ENCODE results near the gene GALNT2.
A peak's percentile ranks its signal among the peaks of the same experiment; 100 is the strongest.

Gene GALNT2

DNA sequence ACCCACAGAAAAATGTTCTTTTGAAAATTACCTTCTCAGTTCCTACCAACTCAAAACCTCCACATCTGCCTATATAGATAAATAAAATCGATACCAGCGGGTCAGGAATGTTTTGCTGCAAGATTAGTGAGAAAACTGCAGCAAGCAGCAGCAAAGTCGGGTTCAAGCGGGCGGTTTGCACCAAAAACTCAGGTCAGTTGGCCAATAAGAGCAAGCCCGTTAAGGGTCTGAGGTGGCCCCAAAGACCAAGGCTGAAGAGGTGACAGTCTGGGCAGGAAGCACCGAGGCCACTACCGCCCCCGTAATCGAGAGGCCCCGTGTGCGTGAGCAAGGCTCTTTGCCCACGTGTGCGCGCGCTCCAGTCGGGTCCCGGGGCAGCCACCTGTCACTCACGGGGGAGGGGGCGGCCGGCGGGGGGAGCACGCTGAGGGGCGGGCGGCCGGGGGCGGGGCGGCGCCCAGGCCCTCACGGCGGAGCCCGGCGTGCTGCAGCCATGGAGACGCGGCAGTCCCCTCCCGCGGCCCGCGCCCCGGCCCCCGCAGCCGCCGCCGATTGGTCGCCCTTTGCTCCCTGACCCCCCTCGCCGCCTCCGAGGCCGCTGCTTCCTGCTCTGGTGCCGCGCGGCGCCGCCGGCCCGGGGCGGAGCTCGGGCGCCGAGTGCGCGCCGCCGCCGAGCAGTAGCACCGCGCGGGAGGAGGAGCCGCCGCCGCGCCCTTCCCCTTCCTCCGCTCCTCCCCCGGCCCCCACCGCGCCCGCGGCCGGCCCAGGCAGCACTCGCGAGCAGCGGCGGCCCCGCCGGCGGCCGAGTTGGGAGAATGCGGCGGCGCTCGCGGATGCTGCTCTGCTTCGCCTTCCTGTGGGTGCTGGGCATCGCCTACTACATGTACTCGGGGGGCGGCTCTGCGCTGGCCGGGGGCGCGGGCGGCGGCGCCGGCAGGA is at the start of gene GALNT2:
Gene GALNT2, plus strand, starts transcription at position 773 of the 939 bp plus-strand sequence. Its CDS starts 43 bp downstream, at position 816.
- no peak for TF ChIP-seq CSDC2 (CRISPR knock-in tag; IDR thresholded peaks at IDR 0.05)
- TF ChIP-seq, protein P1, sequence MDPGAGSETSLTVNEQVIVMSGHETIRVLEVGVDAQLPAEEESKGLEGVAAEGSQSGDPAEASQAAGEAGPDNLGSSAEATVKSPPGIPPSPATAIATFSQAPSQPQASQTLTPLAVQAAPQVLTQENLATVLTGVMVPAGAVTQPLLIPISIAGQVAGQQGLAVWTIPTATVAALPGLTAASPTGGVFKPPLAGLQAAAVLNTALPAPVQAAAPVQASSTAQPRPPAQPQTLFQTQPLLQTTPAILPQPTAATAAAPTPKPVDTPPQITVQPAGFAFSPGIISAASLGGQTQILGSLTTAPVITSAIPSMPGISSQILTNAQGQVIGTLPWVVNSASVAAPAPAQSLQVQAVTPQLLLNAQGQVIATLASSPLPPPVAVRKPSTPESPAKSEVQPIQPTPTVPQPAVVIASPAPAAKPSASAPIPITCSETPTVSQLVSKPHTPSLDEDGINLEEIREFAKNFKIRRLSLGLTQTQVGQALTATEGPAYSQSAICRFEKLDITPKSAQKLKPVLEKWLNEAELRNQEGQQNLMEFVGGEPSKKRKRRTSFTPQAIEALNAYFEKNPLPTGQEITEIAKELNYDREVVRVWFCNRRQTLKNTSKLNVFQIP (CRISPR knock-in tag; IDR thresholded peaks at IDR 0.05; ENCODE audit: borderline replicate concordance, low read depth), result no peak
- no peak for TF ChIP-seq PPARA (CRISPR knock-in tag; IDR thresholded peaks at IDR 0.05; ENCODE audit: borderline replicate concordance)
- TF ChIP-seq, protein P2, sequence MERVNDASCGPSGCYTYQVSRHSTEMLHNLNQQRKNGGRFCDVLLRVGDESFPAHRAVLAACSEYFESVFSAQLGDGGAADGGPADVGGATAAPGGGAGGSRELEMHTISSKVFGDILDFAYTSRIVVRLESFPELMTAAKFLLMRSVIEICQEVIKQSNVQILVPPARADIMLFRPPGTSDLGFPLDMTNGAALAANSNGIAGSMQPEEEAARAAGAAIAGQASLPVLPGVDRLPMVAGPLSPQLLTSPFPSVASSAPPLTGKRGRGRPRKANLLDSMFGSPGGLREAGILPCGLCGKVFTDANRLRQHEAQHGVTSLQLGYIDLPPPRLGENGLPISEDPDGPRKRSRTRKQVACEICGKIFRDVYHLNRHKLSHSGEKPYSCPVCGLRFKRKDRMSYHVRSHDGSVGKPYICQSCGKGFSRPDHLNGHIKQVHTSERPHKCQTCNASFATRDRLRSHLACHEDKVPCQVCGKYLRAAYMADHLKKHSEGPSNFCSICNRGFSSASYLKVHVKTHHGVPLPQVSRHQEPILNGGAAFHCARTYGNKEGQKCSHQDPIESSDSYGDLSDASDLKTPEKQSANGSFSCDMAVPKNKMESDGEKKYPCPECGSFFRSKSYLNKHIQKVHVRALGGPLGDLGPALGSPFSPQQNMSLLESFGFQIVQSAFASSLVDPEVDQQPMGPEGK (CRISPR knock-in tag; IDR thresholded peaks at IDR 0.05; ENCODE audit: borderline replicate concordance), result no peak
- TF ChIP-seq ZNF565 (CRISPR knock-in tag; conservative IDR thresholded peaks at IDR 0.05; ENCODE audit: low read depth), result no peak
- no peak for TF ChIP-seq GLIS3 (CRISPR knock-in tag; IDR thresholded peaks at IDR 0.05)
- TF ChIP-seq ZNF70 (CRISPR knock-in tag; IDR thresholded peaks at IDR 0.05), result no peak
- no peak for TF ChIP-seq ZFP3 (CRISPR knock-in tag; IDR thresholded peaks at IDR 0.05)
- TF ChIP-seq ZC3H10 (CRISPR knock-in tag; IDR thresholded peaks at IDR 0.05), result no peak
- TF ChIP-seq, protein P3, sequence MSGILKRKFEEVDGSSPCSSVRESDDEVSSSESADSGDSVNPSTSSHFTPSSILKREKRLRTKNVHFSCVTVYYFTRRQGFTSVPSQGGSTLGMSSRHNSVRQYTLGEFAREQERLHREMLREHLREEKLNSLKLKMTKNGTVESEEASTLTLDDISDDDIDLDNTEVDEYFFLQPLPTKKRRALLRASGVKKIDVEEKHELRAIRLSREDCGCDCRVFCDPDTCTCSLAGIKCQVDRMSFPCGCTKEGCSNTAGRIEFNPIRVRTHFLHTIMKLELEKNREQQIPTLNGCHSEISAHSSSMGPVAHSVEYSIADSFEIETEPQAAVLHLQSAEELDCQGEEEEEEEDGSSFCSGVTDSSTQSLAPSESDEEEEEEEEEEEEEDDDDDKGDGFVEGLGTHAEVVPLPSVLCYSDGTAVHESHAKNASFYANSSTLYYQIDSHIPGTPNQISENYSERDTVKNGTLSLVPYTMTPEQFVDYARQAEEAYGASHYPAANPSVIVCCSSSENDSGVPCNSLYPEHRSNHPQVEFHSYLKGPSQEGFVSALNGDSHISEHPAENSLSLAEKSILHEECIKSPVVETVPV (CRISPR knock-in tag; IDR thresholded peaks at IDR 0.05), result no peak
- no peak for TF ChIP-seq TOX (CRISPR knock-in tag; IDR thresholded peaks at IDR 0.05; ENCODE audit: borderline replicate concordance)
- TF ChIP-seq, protein P4, sequence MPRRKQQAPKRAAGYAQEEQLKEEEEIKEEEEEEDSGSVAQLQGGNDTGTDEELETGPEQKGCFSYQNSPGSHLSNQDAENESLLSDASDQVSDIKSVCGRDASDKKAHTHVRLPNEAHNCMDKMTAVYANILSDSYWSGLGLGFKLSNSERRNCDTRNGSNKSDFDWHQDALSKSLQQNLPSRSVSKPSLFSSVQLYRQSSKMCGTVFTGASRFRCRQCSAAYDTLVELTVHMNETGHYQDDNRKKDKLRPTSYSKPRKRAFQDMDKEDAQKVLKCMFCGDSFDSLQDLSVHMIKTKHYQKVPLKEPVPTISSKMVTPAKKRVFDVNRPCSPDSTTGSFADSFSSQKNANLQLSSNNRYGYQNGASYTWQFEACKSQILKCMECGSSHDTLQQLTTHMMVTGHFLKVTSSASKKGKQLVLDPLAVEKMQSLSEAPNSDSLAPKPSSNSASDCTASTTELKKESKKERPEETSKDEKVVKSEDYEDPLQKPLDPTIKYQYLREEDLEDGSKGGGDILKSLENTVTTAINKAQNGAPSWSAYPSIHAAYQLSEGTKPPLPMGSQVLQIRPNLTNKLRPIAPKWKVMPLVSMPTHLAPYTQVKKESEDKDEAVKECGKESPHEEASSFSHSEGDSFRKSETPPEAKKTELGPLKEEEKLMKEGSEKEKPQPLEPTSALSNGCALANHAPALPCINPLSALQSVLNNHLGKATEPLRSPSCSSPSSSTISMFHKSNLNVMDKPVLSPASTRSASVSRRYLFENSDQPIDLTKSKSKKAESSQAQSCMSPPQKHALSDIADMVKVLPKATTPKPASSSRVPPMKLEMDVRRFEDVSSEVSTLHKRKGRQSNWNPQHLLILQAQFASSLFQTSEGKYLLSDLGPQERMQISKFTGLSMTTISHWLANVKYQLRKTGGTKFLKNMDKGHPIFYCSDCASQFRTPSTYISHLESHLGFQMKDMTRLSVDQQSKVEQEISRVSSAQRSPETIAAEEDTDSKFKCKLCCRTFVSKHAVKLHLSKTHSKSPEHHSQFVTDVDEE (CRISPR knock-in tag; IDR thresholded peaks at IDR 0.05), result no peak
- no peak for TF ChIP-seq RARB (CRISPR knock-in tag; IDR thresholded peaks at IDR 0.05)
- TF ChIP-seq ESRRG (CRISPR knock-in tag; IDR thresholded peaks at IDR 0.05), result no peak
- TF ChIP-seq ZNF8 (CRISPR knock-in tag; IDR thresholded peaks at IDR 0.05), result no peak
- peak; percentile 87 for ATAC-seq

DNA sequence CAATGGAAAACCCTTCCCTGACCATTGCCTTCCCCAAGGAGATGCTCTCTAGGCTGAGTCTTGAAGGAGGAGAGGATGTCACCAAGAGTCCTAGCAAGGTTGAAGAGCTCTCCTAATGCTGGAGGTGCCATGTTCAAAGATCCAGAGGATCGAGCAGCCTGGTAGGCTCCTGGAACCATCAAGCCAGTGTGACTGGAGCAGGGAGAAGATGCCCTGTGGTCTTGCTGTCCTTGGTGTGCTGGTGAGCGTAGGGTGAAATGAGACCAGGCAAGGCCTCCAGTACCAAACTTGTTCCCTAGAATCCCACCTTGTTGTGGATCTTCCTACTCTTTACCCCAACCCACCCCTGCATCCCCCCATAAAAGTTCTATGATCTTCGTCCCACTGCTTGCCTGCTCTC is 46.6 kb upstream of the GALNT2 start:
- no peak for ATAC-seq
- no peak for TF ChIP-seq ZNF70 (CRISPR knock-in tag; IDR thresholded peaks at IDR 0.05)
- TF ChIP-seq, protein P3 (CRISPR knock-in tag; IDR thresholded peaks at IDR 0.05), result no peak

DNA sequence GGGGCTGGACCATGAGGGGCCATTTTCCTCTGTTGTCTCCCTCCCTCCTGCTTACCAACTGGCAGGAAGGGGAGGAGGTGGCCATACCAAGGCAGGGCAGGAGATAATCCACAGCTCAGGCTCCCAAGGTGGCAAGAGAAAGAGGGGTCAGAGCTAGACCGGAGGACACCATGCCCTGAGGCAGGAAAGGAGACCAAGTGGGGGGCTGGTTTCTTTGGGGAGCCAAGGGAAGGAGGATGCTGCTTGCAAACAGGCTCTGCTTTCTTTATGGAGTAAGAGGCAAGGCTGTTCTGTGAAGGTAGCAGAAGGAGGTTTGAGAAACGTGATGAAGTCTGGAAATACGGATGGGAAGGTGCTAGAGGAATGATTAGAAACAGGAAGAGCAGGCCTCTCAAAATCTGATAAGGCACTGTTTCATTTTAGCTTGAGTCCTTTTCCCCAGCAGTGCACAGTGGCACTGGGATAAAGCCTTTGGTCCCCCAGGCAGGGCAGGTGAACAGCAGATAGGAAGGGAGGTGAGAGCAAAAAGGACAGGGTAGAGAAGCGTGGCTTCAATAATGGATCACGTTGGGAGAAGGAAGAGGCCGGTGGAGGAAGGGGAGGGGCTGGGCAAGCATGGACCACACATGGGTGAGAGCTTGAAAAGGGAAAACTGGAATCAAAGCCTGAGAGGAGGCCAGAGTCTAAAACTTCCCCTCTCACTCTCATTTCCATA is 44.2 kb upstream of the GALNT2 start:
- TF ChIP-seq ESRRG (CRISPR knock-in tag; IDR thresholded peaks at IDR 0.05) (no peak), PPARA (CRISPR knock-in tag; IDR thresholded peaks at IDR 0.05; ENCODE audit: borderline replicate concordance) (no peak), ARNTL (CRISPR knock-in tag; IDR thresholded peaks at IDR 0.05; ENCODE audit: borderline replicate concordance, low read depth) (no peak), ZFP3 (CRISPR knock-in tag; IDR thresholded peaks at IDR 0.05) (no peak)
- TF ChIP-seq, protein P1 (CRISPR knock-in tag; IDR thresholded peaks at IDR 0.05; ENCODE audit: borderline replicate concordance, low read depth), result no peak
- TF ChIP-seq, protein P4 (CRISPR knock-in tag; IDR thresholded peaks at IDR 0.05), result no peak
- ATAC-seq, result no peak
